GM19023 (cell line): ENCODE measurements around the gene SPACDR.

Experiments
- ATAC-seq: cut with Tn5 transposase; IDR thresholded peaks from one replicate; pipeline ENCODE4 v1.9.1; 2021; ENCODE audit warnings: mild to moderate bottlenecking, moderate library complexity; ENCODE audit not compliant: unreplicated experiment

SPACDR gene

GRCh38 chr7:100419660-100420226 lies 44.3 kb downstream of the SPACDR start:
- ATAC-seq = no peak

- no peak for ATAC-seq
These were observed 45.0 kb downstream of the SPACDR start for GRCh38 chr7:100418930-100419659.

- ATAC-seq = no peak
These were observed 48.6 kb downstream of the SPACDR start for GRCh38 chr7:100415448-100415847.

- ATAC-seq = no peak
These were observed 50.2 kb downstream of the SPACDR start for GRCh38 chr7:100413889-100414288.

GRCh38 chr7:100413346-100413745 lies 50.7 kb downstream of the SPACDR start:
- no peak for ATAC-seq

GRCh38 chr7:100411101-100411500 lies 53.0 kb downstream of the SPACDR start:
- ATAC-seq = no peak

- no peak for ATAC-seq
These were observed 56.5 kb downstream of the SPACDR start for GRCh38 chr7:100407285-100408180.

- ATAC-seq = no peak
These were observed 57.3 kb downstream of the SPACDR start for GRCh38 chr7:100406767-100407166.
